Natural killer cell treated with Interleukin-12 subunit alpha and Interleukin-12 subunit beta and Interleukin-15 and Interleukin-18, amount 100 ng/mL, for 72 hours (primary cell): ENCODE data around the gene CKS2. TPM values are rescaled to one million over a fixed set of nuclear protein-coding genes. Genes with fewer than 3 reads are reported as not detected.

Experiments
- ATAC-seq, 2 donors: fragments of 150-1000 bp; cut with Tn5 transposase in 1 of 2; sonication (Bioruptor Pico), chemical (Tn5 transposase) in 1 of 2; 2 replicates each; pipeline ENCODE4 v1.10.0; 2021
- DNase-seq: peaks from one replicate; pipeline ENCODE4 v3.0.0; 2022; ENCODE audit warnings: low spot score
- H3K27ac Mint-ChIP-seq, 2 donors: 1 replicate in 1 of 2; 2 replicates in 1 of 2; pipeline ENCODE4 v1.8.0; 2022; ENCODE audit warnings: mixed read lengths in 2 of 2, mild to moderate bottlenecking in 1 of 2, moderate library complexity in 1 of 2
- H3K27me3 Mint-ChIP-seq, 2 donors: 1 replicate in 1 of 2; 2 replicates in 1 of 2; pipeline ENCODE4 v1.8.0; 2022; ENCODE audit warnings: mixed read lengths in 2 of 2
- H3K36me3 Mint-ChIP-seq: one replicate; pipeline ENCODE4 v1.8.0; 2022; ENCODE audit warnings: mixed read lengths
- H3K4me1 Mint-ChIP-seq, 2 donors: 1 replicate in 1 of 2; 2 replicates in 1 of 2; pipeline ENCODE4 v1.8.0; 2022; ENCODE audit warnings: low read depth in 2 of 2, mixed read lengths in 2 of 2, mild to moderate bottlenecking in 1 of 2
- H3K4me3 Mint-ChIP-seq: one replicate; pipeline ENCODE4 v1.8.0; 2022; ENCODE audit warnings: mixed read lengths
- H3K9me3 Mint-ChIP-seq: 2 replicates; pipeline ENCODE4 v1.8.0; 2022; ENCODE audit warnings: mixed read lengths
- total RNA-seq, 2 donors: library from RNA; stranded (reverse); gene quantifications; one replicate each; pipeline ENCODE4 v1.2.3, GENCODE V29; 2022

The CKS2 gene
- total RNA-seq, 2 donors from 2014 or later: 90.2 to 165 TPM

DNA sequence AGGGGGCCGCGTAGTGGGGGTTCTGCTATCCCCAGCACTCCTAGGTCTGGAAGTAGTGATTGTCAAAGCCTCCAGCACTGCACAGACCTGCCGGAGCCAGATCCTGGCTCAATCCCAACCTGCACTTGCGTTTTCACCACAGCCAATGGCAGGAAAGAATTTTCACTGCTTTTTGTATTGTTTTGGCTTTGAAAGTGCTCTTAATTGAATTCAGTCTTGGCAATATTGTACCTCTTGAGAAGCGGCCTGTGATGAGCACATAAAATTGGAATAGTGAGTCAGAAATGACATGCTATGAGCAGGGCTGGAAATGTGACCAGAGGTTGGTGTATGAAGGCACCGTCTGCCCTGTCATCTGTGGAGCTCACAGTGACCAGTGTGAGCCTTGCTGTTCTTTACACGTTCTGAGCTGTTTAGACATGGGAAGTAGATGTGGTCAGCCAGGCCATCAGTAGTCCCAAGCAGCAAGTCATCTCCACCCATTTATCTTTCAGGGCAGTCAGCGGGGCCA, 48.8 kb downstream of the CKS2 start:
- Mint-ChIP-seq H3K27ac (peak overlapping the region; percentile 73 to 79), H3K36me3 (peaks cover 21% of the 10 kb centered on the region), H3K9me3 (no peaks in the 10 kb centered on the region), H3K4me3 (no peak overlapping the region), H3K4me1 (peaks cover 18 to 20% of the 10 kb centered on the region in 2 donors), H3K27me3 (no peaks in the 10 kb centered on the region)
- DNase-seq: peak; percentile 57
- ATAC-seq: peak; percentile 61 to 71

DNA sequence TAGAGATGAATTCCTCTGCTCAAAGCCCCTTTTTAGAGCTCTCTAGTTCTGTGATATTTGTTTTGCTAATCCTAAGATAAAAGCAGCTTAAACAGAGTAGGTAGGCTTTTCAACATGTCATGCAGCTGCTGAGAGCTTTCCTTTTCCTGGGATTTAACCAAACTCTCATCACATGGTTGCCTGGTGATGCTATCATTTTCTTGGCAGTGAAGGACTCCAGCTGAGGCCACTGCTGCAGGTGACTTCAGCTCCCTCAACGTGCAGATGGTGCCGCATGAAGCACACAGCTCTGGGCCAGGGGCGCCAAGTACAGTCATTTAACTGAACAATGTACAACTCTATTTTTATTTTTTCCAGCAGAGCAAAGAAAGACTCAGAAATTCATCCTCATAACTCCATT, 49.5 kb downstream of the CKS2 start:
- DNase-seq (peak; percentile 49), ATAC-seq (no peak)
- H3K27me3 Mint-ChIP-seq: no peaks in the 10 kb centered on the region
- peak overlapping the region; percentile 73 to 79 for H3K27ac Mint-ChIP-seq
- peaks cover 18 to 20% of the 10 kb centered on the region in 2 donors for H3K4me1 Mint-ChIP-seq
- H3K9me3 Mint-ChIP-seq: no peaks in the 10 kb centered on the region
- no peak overlapping the region for H3K4me3 Mint-ChIP-seq
- peaks cover 19% of the 10 kb centered on the region for H3K36me3 Mint-ChIP-seq

DNA sequence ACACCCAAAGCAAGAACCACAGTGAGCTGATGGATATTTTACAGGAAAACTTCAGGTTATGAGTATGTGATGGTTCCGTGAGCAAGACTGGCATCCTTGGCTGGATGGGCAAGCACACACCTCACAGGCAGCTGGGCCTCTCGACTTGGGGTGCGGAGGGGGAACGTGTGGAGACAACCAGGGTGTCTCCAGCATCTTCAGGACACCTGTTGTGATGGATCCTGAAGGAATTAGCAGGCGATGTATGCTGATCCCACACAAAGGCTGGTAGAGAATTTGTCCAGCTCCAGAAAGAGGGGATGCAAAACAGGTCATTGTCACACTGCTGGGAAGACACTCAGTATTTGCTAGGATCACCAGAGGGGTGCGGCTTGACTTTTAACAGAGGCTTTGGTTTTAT, 50.0 kb downstream of the CKS2 start:
- DNase-seq (peak; percentile 35), ATAC-seq (no peak)
- peaks cover 14% of the 10 kb centered on the region for H3K36me3 Mint-ChIP-seq
- no peaks in the 10 kb centered on the region for H3K27me3 Mint-ChIP-seq
- H3K4me1 Mint-ChIP-seq: peaks cover 18% of the 10 kb centered on the region in 2 donors
- H3K9me3 Mint-ChIP-seq: no peaks in the 10 kb centered on the region
- peak overlapping the region; percentile 73 to 79 for H3K27ac Mint-ChIP-seq
- no peak overlapping the region for H3K4me3 Mint-ChIP-seq

DNA sequence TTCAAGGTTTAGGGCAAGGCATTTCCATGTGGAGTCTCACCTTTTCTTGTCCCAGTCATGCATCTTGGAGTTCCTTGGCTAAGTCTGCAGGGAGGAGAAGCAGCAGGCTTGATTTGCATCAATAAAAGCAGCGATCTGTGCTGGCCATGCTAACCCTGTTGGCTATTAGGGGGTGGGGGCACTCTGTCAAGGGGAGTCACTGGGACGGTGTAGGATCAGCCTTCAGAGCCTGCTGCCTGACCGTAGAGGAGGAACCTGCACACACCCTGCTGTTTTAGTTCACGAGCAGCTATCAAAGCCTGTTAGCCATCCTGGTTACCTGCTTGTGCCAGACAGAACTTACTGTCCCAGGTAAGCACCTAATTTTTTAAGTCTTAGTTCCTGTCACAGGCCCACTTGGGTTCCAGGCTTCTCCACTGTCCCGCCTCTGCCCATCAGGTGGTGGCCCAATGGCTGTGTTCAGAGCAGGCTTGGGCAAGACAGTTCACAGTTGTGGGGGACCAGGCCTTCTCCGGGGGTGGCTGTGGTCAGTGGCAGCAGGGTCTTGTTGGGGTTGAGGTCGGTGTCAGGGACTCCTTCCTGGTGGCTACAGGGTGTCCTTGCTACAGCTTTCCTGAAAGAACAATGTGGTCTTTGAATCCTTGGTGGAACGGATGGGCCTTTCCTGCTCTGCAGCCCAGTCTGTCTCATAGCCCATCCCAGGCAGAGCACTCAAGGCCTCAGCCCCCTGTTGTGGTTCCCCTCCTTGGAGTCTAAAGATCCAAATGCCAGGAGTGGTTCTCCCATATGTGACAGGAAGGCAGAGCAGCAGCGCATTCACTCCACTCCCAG, 51.0 kb downstream of the CKS2 start:
- Mint-ChIP-seq H3K36me3 (peaks cover 14% of the 10 kb centered on the region), H3K9me3 (no peaks in the 10 kb centered on the region), H3K4me1 (peaks cover 17 to 18% of the 10 kb centered on the region in 2 donors), H3K27ac (peak overlapping the region; percentile 21 to 73), H3K27me3 (no peaks in the 10 kb centered on the region), H3K4me3 (no peak overlapping the region)
- ATAC-seq (no peak), DNase-seq (peak; percentile 50)

DNA sequence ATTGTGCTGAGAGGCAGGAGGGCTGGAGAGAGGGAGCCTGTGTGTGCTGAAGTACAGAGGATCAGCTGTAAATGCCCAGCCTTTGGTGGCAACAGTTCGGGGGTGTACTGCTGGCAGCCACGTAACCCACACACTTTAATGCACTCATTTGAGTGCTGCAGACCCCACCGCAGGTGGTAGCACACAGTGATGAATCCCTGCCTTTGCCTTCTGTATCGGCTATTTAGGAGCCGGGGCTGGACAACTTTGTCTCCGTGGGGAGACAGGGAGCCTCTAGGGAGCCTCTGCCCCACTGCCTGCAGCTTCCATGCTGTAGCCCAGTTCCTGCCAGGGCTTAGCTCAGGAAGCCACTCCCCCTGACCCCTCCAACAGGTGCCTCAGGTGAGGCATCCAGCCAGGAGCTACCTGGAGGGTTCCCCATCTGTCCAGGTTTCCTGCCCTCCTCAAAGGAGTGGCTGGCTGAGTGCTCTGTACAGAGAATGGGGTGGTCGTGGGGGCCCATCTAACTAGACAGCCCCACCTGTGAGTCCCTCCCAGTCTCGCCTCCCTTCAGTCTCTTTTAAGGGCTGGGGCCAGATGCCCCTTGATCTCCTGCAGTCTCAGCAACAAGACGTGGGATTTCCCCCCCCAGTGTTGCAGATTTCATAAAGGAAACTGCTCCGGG, 51.8 kb downstream of the CKS2 start:
- DNase-seq (no peak), ATAC-seq (no peak)
- Mint-ChIP-seq H3K9me3 (no peaks in the 10 kb centered on the region), H3K36me3 (peaks cover 14% of the 10 kb centered on the region), H3K27ac (peak overlapping the region in 1 of 2 donors; percentile 68), H3K4me1 (peaks cover 10 to 11% of the 10 kb centered on the region in 2 donors), H3K27me3 (no peaks in the 10 kb centered on the region), H3K4me3 (no peak overlapping the region)

DNA sequence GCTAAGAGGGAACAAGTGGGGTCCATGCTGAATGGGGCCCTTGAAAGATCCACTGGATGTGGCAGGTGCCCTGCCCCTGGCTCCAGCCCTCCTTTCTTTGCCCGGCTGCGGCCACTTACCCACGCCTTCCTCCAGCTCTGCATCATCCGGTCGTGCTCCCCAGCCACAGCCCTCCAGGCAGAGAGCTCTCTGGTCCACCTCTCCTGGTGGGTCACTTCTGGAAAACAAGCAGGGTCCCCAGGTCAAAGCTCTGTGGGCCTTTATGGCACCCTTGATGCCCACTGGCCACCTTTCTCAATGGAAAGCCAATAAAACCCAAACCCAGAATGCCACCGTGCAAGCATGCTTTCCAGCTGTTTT, 52.3 kb downstream of the CKS2 start:
- Mint-ChIP-seq H3K36me3 (peaks cover 14% of the 10 kb centered on the region), H3K9me3 (no peaks in the 10 kb centered on the region), H3K4me3 (no peak overlapping the region), H3K27ac (peak overlapping the region in 1 of 2 donors; percentile 68), H3K27me3 (no peaks in the 10 kb centered on the region), H3K4me1 (peaks cover 8 to 11% of the 10 kb centered on the region in 2 donors)
- ATAC-seq (no peak), DNase-seq (no peak)

DNA sequence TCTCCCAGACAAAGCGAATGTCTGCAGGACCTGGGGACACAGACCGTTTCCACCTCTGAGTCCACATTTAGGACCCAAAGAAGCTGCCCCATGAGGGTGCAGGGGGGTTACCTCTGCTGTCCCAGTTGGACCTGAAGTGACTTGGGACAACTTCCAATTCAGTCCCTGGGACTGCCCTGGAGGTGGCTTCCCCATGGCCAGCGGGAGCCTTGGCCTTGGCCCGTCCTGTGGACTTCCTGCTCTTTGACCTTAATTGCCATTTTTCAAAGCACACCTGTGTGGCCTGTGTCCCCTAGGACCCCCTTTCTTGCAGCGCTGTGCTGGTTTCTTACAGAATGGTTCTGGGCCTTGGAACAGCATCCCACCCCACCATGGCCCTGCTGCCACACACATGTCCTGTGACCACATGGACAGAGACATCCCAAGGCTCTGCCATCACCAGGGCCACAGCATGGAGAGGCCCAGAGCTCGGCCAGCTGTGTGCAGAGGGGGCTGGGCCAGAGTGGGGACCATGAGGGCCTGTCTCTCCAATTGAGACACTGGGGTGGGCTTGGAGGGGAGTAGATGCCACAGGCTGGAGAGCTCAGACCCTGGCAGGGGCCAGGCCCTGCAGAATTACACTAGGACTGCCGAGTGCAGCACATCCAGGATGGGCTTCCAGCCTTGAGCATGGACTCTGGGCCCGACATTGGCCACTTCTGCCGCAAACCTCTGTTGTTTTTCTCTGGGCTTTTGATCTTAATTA, 53.1 kb downstream of the CKS2 start:
- no peak overlapping the region for H3K27ac Mint-ChIP-seq
- no peak overlapping the region for H3K4me3 Mint-ChIP-seq
- ATAC-seq (no peak), DNase-seq (no peak)
- peaks cover 8 to 15% of the 10 kb centered on the region in 2 donors for H3K4me1 Mint-ChIP-seq
- H3K27me3 Mint-ChIP-seq: no peaks in the 10 kb centered on the region
- no peaks in the 10 kb centered on the region for H3K9me3 Mint-ChIP-seq
- H3K36me3 Mint-ChIP-seq: peaks cover 14% of the 10 kb centered on the region

DNA sequence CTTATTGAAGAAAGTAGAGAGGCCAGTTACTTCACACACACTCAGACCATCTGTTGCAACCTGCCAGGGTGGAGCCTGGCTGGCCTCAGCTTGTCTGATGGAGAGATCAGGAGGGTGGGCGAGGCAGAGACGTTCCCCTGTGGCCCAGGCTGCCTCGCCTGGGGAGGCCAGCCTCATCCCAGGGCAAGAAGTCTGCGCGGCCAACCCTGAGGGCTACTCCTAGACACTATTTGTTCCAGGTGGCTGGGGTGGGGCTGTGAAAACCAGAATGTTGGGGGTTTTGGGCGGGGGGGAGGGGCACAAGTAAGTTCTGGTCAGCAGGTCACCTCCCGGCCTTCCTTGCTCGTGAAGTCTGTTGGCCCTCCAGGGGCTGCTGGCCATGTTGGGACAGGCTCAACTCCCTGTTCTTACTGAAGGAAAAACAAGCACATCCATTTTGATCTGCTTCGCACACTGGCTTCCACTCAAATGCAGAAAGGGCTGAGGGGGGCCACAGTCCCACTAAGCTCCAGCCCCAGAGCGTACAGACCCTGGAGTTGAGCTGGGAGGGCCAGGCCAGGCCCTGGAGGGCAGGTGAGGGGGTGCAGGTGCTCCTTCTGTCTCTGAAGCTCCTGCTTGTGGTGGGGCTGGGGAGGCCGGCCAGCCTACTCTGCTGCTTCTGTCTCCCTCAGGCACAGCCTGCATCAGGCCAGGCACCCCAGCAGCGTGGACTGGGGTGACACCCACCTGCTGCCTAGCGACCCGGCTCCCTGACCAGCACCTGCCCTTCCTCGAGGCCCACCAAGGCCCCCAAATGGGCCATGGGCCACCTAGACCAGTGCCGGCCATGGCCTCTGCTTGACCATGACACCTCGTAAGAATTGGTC, 53.9 kb downstream of the CKS2 start:
- Mint-ChIP-seq H3K9me3 (no peaks in the 10 kb centered on the region), H3K36me3 (peaks cover 14% of the 10 kb centered on the region), H3K4me3 (no peak overlapping the region), H3K27me3 (no peaks in the 10 kb centered on the region), H3K27ac (no peak overlapping the region), H3K4me1 (peaks cover 6 to 12% of the 10 kb centered on the region in 2 donors)
- ATAC-seq (peak in 1 of 2 donors; percentile 3), DNase-seq (no peak)

DNA sequence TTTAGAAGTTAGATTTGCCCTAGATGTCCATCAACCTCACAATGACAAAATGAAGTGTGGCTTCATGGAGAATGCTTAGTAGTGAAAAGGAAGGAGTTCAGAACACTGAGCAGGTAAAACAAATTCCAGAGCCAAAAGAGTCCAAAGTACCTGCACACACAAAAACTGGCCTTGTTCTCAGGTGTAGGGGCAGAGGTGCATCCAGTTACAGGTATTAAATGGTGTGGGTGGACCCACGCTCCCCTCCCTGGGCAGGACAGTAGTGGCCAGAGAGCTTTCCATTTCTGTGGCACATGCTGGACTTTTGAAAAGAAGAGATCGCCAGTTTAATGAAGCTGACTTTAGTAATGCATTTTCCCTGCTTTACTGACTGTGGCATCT, 54.5 kb downstream of the CKS2 start:
- H3K9me3 Mint-ChIP-seq: no peaks in the 10 kb centered on the region
- H3K27ac Mint-ChIP-seq: no peak overlapping the region

More for the DNA sequence above, 54.5 kb downstream of the CKS2 start:
- no peak for ATAC-seq
- peaks cover 1 to 8% of the 10 kb centered on the region in 2 donors for H3K4me1 Mint-ChIP-seq
- no peak for DNase-seq
- H3K36me3 Mint-ChIP-seq: peaks cover 12% of the 10 kb centered on the region
- no peaks in the 10 kb centered on the region for H3K27me3 Mint-ChIP-seq
- no peak overlapping the region for H3K4me3 Mint-ChIP-seq

Other genes with a start within 250 kb of the CKS2 start
- gene SHC3, start 132.4 kb upstream of the CKS2 start, total RNA-seq: not detected
- 10 to 100 TPM; 43.1 to 63.6 TPM for gene SECISBP2, start 7.3 kb downstream of the CKS2 start, total RNA-seq
- 100 to 1,000 TPM; 169 to 237 TPM for gene SEMA4D, start 186.9 kb downstream of the CKS2 start, total RNA-seq